Activated naive CD8-positive, alpha-beta T cell (primary cell): ENCODE results near the gene SFSWAP.
A peak's percentile ranks its signal among the peaks of the same experiment; 100 is the strongest.
"Not testable (repeated sequence)": the region's sequence is repeated elsewhere in the genome, so short reads cannot be mapped to it uniquely, and the experiment has no call there.

Experiments
- H3K27ac Mint-ChIP-seq: one replicate; pipeline ENCODE4 v1.8.0; 2021; ENCODE audit warnings: mixed read lengths
- H3K27me3 Mint-ChIP-seq: one replicate; pipeline ENCODE4 v1.8.0; 2021; ENCODE audit warnings: mixed read lengths
- H3K36me3 Mint-ChIP-seq: one replicate; pipeline ENCODE4 v1.8.0; 2021; ENCODE audit warnings: mixed read lengths
- H3K4me1 Mint-ChIP-seq: one replicate; pipeline ENCODE4 v1.8.0; 2021; ENCODE audit warnings: low read depth, mixed read lengths
- H3K4me3 Mint-ChIP-seq: one replicate; pipeline ENCODE4 v1.8.0; 2021; ENCODE audit warnings: mild to moderate bottlenecking, mixed read lengths
- H3K9me3 Mint-ChIP-seq: one replicate; pipeline ENCODE4 v1.8.0; 2021; ENCODE audit warnings: low read depth, mixed read lengths

Gene SFSWAP

DNA sequence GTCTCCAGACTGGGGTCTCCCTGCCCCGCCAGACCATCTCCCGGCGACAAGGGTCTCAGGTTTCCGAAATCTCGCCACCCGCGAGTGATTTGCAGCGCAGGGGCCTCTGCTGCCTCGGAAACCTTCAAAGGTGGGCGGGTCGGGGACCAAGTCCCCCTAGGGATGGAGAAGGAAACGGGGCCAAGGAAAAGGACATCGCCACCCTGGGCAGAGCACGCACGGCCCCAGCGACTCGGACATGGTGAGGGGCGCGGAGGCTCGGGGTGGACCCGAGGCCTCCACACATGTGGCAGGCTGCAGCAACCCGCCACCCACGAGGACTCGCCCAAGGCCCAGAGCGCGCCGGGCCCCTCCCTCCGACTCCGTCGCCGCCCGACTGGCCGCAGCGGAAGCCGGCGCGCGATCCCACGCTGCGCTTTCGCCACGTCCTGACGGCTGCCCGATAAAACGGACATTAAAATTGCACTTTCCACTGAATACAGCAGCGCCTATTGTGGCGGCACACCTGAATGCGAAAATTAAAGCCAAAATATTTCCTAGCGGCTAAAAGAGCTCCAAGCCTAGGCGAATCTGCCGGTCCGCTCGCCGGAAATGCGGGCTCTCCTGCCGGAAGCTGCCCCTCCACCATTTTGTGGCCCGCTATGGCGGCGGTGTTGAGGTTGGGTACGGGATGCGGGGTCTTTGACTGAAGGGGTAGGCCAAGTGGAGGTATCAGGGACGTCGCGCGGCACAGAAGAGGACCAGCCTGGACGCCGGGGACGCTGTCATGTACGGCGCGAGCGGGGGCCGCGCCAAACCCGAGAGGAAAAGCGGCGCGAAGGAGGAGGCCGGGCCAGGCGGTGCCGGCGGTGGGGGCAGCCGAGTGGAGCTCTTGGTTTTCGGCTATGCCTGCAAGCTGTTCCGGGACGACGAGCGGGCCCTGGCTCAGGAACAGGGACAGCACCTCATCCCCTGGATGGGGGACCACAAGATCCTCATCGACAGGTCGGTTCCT lies at the start of gene SFSWAP:
Gene SFSWAP (plus strand): TSS at position 627 of the 994 bp plus-strand sequence. CDS start 140 bp downstream, at position 767.
- peak within 1 kb of the TSS; percentile 91 for H3K4me3 Mint-ChIP-seq
- peaks cover 4% of the 10 kb centered on the region for H3K36me3 Mint-ChIP-seq
- peak within 1 kb of the TSS; percentile 98 for H3K27ac Mint-ChIP-seq
- no peaks in the 10 kb centered on the region for H3K9me3 Mint-ChIP-seq
- peaks cover 29% of the 10 kb centered on the region for H3K4me1 Mint-ChIP-seq
- no peaks in the 10 kb centered on the region for H3K27me3 Mint-ChIP-seq

DNA sequence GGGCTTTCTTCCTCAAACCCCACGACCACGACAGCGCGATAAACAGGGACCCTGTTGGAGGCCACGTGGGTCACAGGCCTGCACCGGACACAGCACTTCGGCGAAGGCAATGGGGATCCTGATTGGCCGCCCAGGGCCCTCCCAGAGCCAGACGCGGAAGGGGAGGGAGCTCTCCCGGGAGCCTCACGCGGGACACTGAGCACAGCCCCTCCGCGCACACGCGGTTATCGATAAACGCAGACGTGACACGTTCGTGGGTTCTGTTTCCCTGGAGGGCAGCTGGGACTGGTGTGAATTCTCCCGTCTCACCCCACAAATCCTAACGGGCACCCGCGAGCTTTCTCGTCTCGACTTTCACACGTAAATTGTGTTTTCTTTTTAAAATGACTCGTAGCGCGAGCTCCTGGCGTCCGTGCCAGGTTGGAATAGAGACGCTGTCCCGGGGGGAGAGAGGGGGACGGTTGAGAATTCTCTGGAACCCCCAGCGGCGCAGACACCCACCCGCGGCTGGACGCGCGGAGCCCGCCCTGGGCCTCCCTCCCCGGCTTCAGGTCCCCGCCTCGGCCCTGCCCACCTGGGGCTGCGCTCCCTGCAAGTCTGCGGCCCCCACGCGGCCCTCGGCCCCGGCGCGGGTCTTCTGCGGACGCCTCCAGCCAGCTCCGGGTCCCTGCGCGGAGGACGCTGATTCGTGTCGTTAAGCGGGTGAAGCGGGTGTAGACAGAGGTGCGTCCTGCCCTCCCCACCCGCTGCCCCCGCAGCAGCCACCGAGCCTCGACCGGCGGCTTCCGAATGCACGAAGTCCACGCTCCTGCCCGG lies 49.5 kb upstream of the SFSWAP start:
- not testable (repeated sequence) for H3K27ac Mint-ChIP-seq, H3K27me3 Mint-ChIP-seq, H3K4me3 Mint-ChIP-seq, H3K4me1 Mint-ChIP-seq, H3K9me3 Mint-ChIP-seq, H3K36me3 Mint-ChIP-seq

DNA sequence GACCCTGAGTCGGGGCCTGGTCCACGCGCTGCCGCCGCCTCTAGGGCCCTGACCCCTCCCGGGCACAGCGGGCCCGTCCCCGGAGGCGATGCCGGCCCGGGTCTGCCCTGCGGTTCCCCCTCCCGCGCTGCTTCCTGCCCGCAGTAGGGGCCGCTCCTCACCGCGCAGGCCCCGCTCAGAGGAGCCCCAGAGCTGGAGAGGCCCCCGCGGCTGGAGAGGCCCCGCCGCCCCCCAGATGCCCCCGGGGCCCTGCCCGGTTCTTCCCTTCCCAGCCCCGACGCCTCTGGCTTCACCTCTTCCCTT lies 49.0 kb upstream of the SFSWAP start:
- H3K4me1 Mint-ChIP-seq, H3K27me3 Mint-ChIP-seq, H3K9me3 Mint-ChIP-seq, H3K36me3 Mint-ChIP-seq, H3K27ac Mint-ChIP-seq: not testable (repeated sequence)
- peak overlapping the region; percentile 71 for H3K4me3 Mint-ChIP-seq

DNA sequence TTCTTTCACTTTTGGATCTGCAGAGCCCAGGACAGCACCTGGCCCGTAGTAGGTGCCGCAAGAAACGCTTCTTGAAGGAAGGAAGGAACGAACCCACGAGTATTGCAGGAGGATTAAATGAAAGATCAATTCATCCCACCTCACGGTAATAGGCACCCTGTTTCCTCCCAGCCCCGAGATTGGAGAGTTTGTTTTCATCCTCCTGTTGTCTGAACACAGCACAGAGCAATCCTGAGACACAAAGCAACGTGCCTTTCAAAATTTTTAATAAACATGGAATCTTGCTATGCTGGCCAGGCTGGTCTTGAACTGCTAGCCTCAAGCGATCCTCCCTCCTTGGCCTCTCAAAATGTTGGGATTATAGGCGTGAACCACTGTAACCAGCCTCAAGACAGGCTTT lies 48.5 kb upstream of the SFSWAP start:
- not testable (repeated sequence) for H3K27ac Mint-ChIP-seq, H3K9me3 Mint-ChIP-seq, H3K27me3 Mint-ChIP-seq, H3K36me3 Mint-ChIP-seq, H3K4me1 Mint-ChIP-seq
- peak overlapping the region; percentile 71 for H3K4me3 Mint-ChIP-seq

DNA sequence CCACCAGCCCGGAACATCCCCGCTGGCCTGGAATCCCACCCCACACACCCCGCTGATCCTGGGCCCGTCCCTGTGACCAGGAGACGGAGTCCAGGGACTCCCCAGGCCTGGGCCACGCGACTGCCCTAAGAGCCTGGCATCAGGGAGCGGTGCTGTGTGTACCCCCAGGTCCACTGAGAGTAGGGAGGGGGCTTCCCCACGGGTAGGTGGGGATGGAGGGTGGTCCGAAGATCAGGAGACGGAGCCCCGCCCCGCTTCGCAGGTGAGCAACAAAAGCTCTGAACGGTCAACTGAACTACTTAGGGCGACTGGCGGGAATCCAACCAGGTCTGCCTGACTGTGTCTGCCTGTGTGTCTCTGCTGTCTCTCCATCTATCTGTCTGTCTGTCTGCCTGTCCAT lies 45.2 kb upstream of the SFSWAP start:
- not testable (repeated sequence) for H3K4me1 Mint-ChIP-seq, H3K27me3 Mint-ChIP-seq, H3K9me3 Mint-ChIP-seq, H3K27ac Mint-ChIP-seq, H3K4me3 Mint-ChIP-seq, H3K36me3 Mint-ChIP-seq

DNA sequence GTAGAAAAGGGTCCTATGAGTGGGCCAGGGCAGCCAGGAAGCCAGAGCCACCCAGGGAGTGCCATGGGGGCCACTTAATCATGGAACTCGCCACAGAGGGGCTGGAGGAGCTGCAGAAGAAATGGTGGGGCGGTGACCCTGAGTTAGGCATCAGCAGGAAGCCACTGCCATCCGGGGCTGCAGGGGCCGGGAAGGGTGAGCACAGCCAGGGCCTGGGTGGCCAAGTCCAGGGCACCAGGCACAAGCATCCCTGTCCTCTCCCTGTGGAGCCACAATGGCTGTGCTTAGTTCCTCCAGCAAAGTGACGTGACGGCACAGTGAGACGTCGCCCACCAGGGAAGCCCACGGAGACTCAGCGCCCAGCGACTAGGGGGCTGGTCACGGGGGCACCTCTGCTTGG lies 44.4 kb upstream of the SFSWAP start:
- H3K27ac Mint-ChIP-seq, H3K36me3 Mint-ChIP-seq, H3K4me1 Mint-ChIP-seq, H3K27me3 Mint-ChIP-seq, H3K4me3 Mint-ChIP-seq, H3K9me3 Mint-ChIP-seq: not testable (repeated sequence)

DNA sequence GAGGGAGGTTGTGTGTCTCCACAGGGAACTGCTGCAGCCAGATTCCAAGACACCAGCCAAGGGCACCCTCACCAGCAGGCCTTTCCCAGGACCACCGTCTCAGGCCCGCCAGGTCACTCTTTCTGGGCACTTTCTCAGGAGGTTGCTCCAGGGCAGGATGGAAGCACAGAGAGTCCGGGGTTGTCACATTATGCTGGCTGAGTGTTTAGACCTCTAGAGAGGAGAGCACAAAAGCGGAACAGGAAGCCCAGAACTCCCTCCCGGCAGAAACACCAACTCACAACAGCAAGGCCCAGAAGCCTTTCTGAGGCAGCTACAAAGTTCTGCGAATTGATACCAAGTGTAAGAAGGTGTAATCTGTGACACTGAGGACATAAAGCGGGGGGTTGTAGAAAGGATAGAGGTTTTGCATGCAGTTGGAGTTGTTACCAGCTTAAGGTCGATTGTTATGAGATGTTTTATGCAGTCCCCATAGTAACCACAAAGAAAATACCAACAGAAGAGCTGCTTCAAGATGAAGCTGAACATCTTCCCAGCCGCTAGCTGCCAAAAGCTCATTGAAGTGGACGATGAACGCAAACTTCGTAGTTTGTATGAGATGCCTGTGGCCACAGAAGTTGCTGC lies 43.8 kb upstream of the SFSWAP start:
- H3K9me3 Mint-ChIP-seq, H3K4me1 Mint-ChIP-seq, H3K27ac Mint-ChIP-seq, H3K27me3 Mint-ChIP-seq, H3K36me3 Mint-ChIP-seq, H3K4me3 Mint-ChIP-seq: not testable (repeated sequence)

DNA sequence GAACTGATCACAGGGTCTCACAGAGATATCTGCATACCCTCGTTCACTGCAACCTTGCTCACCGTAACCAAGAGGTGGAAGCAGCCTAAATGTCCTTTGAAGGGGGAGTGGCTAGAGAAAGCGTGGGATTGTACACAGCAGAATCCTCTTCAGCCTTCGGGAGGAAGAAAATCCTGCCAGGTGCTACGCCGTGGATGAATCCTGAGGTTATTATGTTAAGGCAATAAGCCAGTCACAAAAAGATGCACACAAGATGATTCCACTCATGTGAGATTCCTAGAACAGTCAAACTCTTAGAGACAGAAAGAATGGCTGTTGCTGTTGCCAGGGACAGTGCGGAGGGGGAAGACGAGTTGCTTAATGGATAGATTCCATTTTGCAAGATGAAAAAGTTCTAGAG lies 39.6 kb upstream of the SFSWAP start:
- Mint-ChIP-seq H3K9me3 (no peaks in the 10 kb centered on the region), H3K27me3 (peaks cover 2% of the 10 kb centered on the region), H3K4me3 (no peak overlapping the region), H3K36me3 (no peaks in the 10 kb centered on the region), H3K27ac (no peak overlapping the region), H3K4me1 (peaks cover 4% of the 10 kb centered on the region)

DNA sequence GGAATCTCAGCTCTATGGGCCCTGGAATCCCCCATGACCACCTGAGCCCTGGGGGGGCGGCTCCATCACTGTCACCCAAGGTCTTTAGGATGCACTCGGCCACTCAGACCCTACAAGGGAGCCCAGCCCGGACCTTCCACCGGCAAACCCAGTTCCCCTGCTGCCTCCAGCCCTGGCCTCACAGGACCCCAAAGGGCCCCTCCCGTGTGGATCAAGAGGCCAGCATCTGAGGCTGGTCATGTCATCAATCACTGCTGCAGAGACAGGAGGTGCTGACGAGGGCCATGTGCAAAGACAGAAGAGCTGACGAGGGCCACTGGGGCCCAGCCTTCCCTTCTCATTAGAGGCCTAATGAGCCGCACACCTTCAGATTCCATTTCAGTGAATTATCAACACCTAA lies 39.0 kb upstream of the SFSWAP start:
- Mint-ChIP-seq H3K4me3 (no peak overlapping the region), H3K27me3 (peaks cover 2% of the 10 kb centered on the region), H3K4me1 (peaks cover 4% of the 10 kb centered on the region), H3K36me3 (no peaks in the 10 kb centered on the region), H3K27ac (no peak overlapping the region), H3K9me3 (no peaks in the 10 kb centered on the region)

DNA sequence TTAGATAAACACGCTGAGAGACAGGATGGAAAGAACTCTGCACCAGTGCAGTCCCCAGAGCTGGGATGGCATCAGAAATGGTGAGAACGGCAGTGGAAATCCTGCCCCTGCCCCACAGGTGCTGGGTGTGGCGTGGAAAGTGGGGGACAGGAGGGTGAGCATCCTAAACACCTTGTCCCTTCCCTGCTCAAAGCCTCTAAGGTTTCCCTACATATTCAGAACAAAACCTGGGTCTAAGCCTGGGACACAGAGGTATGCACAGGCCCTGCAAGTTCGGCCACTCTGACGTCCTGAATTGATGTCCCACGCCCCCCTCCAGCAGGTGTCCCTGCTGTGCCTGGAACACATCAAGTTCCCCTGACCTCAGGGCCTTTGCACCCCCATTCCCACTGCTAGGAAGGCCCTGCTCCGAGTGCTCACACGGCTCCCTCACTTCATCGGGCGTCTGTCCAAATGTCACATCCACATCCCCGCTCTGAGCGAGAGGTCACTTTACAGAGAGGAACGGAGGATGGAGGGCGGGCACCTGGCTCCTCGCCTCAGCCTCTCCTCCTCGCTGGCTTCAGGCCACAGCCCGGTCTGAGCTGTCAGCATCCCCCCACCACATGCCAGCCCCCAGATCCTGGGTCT lies 38.5 kb upstream of the SFSWAP start:
- H3K4me3 Mint-ChIP-seq: no peak overlapping the region
- H3K27ac Mint-ChIP-seq: no peak overlapping the region
- H3K27me3 Mint-ChIP-seq: peaks cover 2% of the 10 kb centered on the region
- H3K4me1 Mint-ChIP-seq: no peaks in the 10 kb centered on the region
- no peaks in the 10 kb centered on the region for H3K9me3 Mint-ChIP-seq
- H3K36me3 Mint-ChIP-seq: no peaks in the 10 kb centered on the region

DNA sequence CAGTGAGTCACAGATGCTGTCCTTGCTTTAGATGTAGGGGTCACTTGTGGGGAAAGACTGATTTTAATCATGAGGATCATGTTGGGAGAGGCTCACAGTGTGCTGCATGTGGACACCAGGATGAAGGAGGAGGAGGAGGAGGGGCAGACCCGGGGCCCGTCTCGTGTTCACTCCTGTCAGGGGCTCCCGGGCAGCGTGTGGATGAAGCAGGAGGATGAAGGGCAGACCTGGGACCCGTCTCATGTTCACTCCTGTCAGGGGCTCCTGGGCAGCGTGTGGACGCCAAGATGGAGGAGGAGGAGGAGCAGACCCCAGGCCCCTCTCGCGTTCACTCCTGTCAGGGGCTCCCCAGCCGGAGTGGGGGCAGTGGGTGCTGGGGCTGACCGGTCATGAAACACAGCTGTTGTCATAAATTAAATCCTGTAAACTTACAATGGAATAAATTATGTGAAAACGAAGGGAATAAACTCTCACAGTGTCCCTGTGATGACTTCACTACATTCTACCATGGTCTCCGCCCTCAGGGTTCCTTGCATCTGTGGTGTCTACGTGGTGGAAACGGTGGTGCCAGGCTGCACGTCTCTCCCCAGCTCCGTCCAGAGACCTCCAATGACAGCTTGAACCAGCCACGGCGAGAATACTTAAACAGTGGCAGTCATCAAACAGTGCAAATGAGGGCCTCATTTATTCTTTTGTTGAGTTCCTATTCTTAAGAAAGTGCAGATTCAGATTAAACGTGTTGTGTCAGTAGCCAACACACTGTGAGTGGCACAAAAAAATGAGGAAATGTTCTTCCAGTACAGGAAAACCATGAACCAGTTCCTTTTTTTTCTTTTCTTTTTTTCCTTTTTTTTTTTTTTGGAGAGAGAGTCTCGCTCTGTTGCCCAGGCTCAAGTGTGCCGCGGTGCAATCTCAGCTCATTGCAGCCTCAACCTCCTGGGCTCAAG lies 37.7 kb upstream of the SFSWAP start:
- Mint-ChIP-seq H3K4me3 (no peak overlapping the region), H3K4me1 (no peaks in the 10 kb centered on the region), H3K27me3 (peaks cover 2% of the 10 kb centered on the region), H3K9me3 (no peaks in the 10 kb centered on the region), H3K36me3 (no peaks in the 10 kb centered on the region), H3K27ac (no peak overlapping the region)

DNA sequence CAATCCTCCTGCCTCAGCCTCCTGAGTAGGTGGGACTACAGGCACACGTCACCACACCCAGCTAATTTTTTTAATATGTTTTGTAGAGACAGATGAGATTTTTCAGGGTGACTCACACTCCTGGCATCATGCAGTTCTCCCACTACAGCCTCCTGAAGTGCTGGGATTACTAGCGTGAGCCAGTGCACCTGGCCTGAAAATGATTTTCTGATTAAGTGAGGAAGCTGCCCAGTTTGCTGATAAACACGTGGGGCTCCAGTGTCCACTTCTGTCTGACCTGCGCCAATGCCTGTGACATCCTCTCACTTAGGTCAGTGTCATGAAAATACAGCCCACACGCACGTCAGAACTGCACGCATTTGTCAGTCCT lies 37.0 kb upstream of the SFSWAP start:
- no peaks in the 10 kb centered on the region for H3K4me1 Mint-ChIP-seq
- no peak overlapping the region for H3K4me3 Mint-ChIP-seq
- peaks cover 2% of the 10 kb centered on the region for H3K27me3 Mint-ChIP-seq
- no peaks in the 10 kb centered on the region for H3K36me3 Mint-ChIP-seq
- H3K9me3 Mint-ChIP-seq: no peaks in the 10 kb centered on the region
- H3K27ac Mint-ChIP-seq: no peak overlapping the region

DNA sequence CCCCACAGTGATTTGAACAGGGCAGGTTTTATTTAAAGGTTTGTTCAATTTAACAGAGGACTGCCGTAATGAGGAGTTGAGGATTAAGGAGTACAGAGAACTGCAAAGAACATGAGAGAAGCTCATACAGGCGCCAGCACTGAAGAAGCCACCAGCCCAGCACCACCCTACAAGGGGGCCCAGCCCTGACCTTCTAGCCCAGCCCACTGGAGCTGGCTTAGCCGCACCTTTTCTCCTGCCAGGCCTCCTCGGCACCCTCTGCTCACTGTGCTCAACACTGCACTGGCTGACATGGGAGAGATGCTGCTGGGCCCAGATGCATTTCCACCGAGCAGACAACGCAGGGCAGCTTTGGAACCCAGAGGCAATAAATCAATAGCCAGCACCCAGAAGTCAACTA lies 36.5 kb upstream of the SFSWAP start:
- no peaks in the 10 kb centered on the region for H3K4me1 Mint-ChIP-seq
- peaks cover 2% of the 10 kb centered on the region for H3K27me3 Mint-ChIP-seq
- H3K27ac Mint-ChIP-seq: no peak overlapping the region
- H3K4me3 Mint-ChIP-seq: no peak overlapping the region
- no peaks in the 10 kb centered on the region for H3K9me3 Mint-ChIP-seq
- no peaks in the 10 kb centered on the region for H3K36me3 Mint-ChIP-seq
